HG02870 (cell line): ENCODE measurements around the gene SIVA1.
"Not testable (repeated sequence)": the region's sequence is repeated elsewhere in the genome, so short reads cannot be mapped to it uniquely, and the experiment has no call there.

Source experiments
- ATAC-seq: cut with Tn5 transposase; IDR thresholded peaks from one replicate; pipeline ENCODE4 v1.9.1; 2021; ENCODE audit warnings: mild to moderate bottlenecking, moderate library complexity; ENCODE audit not compliant: unreplicated experiment

Gene SIVA1

DNA sequence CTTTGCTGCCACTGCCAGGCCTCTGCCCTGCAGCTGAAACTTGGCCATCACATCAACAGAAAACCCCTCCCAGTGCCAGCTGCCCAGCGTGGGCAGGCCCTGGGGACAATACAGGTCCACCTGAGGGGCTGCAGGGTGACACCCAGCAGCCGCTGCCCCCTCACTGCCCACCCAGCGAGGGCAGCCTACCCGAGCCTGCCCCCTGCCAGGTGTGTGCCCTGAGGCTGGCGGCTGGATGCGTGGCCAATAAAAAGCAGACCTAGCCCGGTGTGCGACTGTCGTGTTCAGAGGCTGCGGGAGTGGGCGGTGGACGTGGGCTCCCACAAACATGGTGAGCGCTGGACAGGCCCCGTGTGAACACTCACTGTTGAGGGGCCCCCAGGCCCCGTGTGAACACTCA is 33.6 kb upstream of the SIVA1 start:
- ATAC-seq, result no peak

DNA sequence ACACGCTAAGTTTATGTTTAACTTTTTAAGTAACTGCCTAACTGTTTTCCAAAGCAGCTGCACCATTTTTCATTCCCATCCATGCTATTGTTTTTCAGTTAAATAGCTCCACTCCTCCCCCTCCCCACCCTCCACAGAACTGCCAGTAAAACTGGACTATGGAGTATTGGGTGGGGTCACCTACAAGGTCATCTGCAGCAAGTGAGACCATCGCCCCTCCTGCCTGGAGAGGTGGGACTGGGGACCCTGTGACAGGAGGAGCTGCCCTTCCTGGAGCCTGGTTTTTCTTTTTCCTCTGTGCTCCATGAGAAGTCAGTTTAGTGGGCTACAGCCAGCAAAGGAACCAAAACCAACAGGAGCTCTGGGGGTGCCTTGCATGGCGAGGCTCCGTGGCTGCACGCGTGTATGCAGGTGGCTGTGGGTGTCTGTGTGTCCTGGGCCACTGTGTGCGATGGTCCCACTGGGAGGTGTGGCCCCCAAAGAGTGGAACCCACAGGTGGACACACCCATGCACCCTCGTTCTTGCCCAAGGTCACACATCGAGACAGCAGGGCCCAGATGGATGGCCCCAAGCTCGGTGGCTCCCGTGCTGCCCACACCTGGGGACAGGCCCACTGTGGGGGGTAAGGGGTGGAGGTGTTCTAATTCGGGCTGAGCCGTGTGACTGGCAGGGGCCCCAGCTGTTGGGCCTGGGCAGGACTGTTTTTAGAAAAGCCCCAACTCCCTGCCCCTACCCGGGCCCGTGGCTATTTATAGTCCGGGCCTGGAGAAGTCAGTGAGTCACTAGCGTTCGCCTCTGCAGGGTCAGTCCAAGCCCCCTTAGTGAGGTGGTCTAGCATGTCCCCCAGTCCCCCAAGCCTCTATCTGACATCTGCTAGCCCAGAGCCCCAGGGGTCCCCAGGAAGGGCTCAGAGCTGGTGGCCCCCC is 31.2 kb upstream of the SIVA1 start:
- ATAC-seq, result no peak

- no peak for ATAC-seq
These were observed 29.9 kb upstream of the SIVA1 start for GRCh38 chr14:104722938-104723650.

DNA sequence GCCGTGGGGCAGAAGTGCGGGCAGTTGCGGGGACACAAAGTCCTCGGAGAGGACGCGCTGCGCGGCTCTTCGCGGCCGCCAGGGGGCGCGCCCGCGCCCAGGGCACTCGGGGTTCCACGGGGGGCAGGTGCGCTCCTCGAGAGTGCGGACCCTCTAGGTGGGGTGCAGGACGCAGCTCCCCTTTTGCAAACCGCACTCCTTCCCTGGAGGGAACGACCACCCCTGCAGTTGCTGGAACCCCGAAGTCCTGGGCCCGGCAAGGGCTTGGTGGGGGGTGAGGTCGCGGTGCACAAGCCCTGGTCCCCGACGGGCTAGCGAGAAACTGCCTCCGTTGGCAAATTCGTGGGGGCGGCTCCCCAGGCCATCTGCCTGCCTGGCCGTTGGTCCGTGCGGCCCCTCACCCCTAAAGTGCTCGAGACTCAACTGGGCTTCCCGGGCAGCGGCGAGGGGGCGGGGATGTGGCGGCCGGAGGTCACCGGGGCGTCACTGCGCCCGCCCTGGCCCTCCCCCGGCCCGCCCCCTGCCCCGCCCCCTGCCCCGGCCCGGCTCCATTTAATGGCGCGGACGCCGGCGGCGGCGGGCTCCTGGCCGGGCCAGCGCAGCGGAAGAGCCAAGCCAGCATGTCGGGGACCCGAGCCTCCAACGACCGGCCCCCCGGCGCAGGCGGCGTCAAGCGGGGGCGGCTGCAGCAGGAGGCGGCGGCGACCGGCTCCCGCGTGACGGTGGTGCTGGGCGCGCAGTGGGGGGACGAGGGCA is 29.1 kb upstream of the SIVA1 start, which contains the start of gene ADSS1:
TSS of gene ADSS1 (plus strand) at position 579 of the 756 bp plus-strand sequence. CDS start at position 621, 42 bp downstream.
- ATAC-seq, result no peak

GRCh38 chr14:104724407-104724980 is 28.5 kb upstream of the SIVA1 start:
- ATAC-seq, result no peak

DNA sequence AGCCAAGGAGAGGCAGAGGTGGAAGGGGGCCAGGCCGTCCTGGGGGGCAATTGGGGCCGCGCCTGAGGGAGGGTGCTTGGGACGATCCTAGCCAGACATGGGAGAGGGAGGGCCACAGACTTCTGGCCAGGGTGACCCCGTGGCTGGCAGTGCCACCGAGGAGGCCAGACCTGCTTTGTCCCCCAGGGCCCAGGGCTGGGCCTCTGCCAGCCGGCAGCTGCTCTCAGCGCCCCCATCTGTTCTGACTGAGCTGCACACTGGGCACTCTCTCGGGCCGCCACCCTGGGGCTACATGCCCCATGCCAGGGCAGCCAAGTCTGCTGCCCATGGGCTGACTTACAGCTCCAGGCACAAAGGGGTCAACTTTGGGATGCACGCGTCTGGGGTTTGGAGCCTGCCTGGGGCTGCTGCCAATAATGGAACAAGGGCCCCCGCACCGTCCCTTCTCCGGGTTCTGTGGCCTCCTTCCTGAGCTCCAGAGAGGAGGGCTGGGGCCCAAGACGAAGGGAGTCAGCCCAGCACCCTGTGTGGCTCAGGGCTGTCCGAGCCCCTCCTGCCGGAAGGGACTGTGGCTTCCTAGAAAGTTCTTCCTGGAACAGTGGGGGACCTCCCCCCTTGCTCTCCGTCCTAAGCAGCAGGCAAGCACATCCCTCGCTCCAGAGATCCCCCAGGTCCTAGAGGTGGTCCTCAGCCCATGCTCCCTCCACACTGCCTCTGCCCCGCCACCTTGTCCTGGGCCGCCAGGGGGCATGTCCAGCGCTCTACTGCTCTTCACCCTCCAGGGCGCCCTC is 27.8 kb upstream of the SIVA1 start:
- ATAC-seq, result no peak

DNA sequence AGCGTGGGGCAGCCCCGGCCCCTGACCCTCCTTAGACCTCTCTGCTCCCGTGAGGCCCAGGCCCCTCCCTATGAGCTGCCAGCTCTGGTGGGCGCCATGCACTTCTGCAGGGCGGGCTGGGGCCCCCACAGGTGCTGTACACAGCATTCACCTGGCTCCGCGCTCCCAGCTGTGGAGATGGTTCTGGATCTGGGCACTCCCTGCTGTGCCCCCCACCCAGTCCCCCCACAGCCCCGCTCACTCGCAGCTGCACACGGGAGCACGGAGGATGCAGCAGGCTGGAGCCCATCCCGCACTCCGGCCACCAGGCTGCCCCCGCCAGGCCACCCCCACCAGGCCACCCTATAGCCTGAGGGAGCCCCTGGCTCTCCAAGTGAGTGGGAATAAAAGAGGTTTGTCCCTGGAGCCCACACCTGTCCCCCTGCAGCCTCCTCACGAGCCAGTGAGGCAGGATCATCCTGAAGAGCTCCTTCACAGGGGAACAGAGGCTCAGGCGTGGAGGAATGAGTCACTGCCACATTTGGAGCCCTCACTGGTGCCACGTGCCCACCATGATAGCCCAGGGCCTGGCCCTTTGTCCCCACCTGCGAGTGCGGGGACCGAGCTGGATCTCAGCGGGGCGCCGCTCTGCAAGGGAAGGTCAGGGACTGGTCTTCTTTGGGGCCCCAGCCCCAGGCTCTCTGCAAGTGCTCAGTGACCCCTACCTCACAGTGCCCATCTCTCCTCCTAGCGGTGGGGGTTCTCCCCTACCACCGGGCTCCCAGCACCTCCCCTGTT is 27.0 kb upstream of the SIVA1 start:
- no peak for ATAC-seq

- ATAC-seq, result no peak
These were observed 26.1 kb upstream of the SIVA1 start for GRCh38 chr14:104726600-104727451.

DNA sequence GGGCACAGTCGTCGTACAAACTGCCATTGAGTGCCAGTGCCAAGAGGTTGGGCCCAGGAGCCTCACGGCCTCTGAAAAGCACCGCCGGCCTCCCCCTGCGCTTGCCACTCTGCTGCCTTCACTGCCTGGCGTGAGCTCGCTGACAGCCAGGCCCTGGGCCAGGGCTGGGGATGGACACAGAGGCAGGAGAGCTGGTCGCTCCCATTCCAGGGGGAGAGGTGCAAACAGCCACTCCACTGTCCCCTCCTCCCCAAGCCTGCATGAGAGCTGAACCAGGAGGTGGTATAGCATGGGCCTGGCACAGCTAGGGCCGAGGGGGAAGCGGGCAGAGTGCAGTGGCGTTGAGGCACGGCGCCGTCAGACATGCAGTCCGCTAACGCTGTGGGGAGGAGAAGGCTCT is 24.3 kb upstream of the SIVA1 start:
- no peak for ATAC-seq

DNA sequence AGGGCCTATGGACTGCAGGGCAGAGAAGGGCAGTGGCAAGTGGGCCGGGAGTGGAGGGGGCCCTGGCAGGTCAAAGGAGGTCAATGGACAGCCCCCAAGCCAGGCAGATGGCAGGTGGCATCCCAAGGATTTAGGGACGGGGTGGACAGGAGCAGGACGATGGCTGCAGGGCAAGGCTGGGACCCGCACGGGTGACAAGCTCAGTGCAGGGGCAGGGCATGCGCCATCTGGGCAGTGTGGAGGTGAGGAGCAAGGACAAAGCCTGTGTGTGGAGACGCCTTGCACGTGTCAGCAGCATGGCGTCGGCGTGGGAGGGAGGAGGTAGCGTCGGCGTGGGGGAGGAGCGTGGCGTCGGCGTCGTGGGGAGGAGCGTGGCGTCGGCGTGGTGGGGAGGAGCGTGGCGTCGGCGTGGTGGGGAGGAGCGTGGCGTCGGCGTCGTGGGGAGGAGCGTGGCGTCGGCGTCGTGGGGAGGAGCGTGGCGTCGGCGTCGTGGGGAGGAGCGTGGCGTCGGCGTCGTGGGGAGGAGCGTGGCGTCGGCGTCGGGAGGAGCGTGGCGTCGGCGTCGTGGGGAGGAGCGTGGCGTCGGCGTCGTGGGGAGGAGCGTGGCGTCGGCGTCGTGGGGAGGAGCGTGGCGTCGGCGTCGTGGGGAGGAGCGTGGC is 23.6 kb upstream of the SIVA1 start:
- not testable (repeated sequence) for ATAC-seq

DNA sequence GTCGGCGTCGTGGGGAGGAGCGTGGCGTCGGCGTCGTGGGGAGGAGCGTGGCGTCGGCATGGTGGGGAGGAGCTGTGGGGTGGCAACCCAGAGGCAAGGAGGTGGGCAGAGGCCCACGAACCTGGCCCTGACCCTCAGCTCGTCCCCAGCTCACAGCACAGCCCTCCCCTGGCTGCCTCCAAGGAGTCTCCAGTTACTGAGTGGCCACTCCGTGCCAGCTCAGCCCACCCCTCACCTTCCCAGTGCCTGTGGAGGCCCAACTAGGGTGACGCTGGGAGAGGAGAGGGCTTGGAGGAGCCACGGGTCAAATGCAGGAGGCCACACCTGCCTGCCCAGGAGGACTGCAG is 23.1 kb upstream of the SIVA1 start:
- ATAC-seq, result no peak

- ATAC-seq, result no peak
These were observed 22.5 kb upstream of the SIVA1 start for GRCh38 chr14:104730487-104730886.

- no peak for ATAC-seq
These were observed 21.3 kb upstream of the SIVA1 start for GRCh38 chr14:104731320-104732294.

DNA sequence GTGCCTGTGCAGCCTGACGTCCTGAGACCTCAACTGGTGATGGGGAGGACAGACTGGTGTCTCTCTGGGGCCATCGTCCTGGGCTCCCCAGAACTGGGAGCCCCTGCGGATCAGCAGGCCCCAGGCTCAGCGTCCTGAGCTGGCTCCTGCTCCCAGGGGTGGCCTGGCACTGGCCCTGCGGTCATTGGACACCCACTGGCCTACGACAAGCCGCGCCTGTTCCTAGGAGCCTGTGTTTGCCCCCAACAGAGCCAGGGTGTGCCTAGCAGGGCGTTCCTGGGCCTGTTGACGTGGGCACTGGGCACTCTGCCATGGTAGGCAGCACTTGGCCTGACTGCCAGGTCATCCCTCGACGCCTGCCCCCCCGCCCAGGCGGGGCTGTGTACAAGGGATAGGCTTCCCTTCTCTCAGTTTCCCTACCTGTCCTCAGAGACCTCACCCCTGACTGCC is 20.6 kb upstream of the SIVA1 start:
- no peak for ATAC-seq

GRCh38 chr14:104732931-104733681 is 19.8 kb upstream of the SIVA1 start:
- no peak for ATAC-seq

DNA sequence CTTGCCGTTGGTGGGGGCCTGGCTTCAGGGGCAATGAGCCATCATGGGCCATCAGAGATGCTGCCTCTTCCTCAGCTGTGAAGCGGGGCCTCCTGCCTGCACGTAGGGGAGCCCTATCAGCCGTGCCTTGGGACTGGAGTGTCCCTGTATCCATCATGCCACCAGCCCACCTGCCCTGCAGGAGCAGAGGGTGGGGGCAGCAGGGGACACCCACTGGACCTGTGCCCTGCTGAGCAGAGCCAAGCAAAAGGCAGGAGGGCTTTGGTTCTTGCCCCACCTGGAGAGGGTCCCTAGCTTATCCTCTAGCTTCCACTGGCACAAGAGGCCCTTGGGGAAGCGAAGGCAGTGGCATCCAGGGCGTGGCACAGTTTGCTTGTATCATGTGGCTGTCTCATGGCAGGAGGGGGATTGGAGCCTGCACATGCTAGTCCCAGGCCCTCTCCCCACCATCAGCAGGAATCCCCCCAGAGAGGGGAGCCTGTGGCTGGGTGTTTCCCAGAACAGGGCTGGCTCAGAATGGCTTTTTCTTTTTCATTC is 18.8 kb upstream of the SIVA1 start:
- no peak for ATAC-seq
